Thyroid gland (tissue), 4 donors: ENCODE data around the gene OCA2.

Experiments used
- CTCF ChIP-seq, 6 experiments: fragments of 200-600 bp in 3 of 6; fragments of 450-650 bp in 3 of 6; sonication (generic) in 3 of 6; IDR thresholded peaks; one replicate each; pipeline ENCODE4 v1.5.1; 2016 to 2019; ENCODE audit warnings: antibody characterized with exemption in 6 of 6, mild to moderate bottlenecking in 2 of 6, inconsistent platforms in 1 of 6, moderate library complexity in 1 of 6
- POLR2A ChIP-seq, 2 donors: fragments of 450-650 bp; IDR thresholded peaks; one replicate each; pipeline ENCODE4 v1.6.1; 2017; ENCODE audit warnings: antibody characterized with exemption in 2 of 2, mild to moderate bottlenecking in 2 of 2, moderate library complexity in 1 of 2

- TF ChIP-seq POLR2A (IDR thresholded peaks at IDR 0.05) = no peak
- no peak for TF ChIP-seq CTCF (IDR thresholded peaks at IDR 0.05)
Measured at GRCh38 chr15:28131946-28132345, 32.8 kb upstream of the OCA2 start.
